Ovary (tissue), 9 donors: ENCODE data around the gene APP. TPM values are rescaled to one million over a fixed set of nuclear protein-coding genes. Genes with fewer than 3 reads are reported as not detected.

Experiments used
- DNase-seq, 5 donors: peaks; one replicate each; pipeline ENCODE4 v3.0.0-alpha.2; 2019 to 2020
- H3K27ac ChIP-seq, 2 donors: fragments of 200-600 bp; one replicate each; pipeline versions ENCODE4 v1.5.1 to v1.8.0; 2019 to 2022
- H3K27me3 ChIP-seq: fragments of 200-600 bp; one replicate; pipeline ENCODE4 v1.8.0; 2022
- H3K36me3 ChIP-seq: fragments of 200-600 bp; sonication (generic); one replicate; pipeline ENCODE4 v1.5.1; 2019
- H3K4me1 ChIP-seq: one replicate; pipeline ENCODE4 v1.8.1; 2013; ENCODE audit warnings: mild to moderate bottlenecking, moderate library complexity; ENCODE audit not compliant: insufficient read depth
- H3K4me3 ChIP-seq: fragments of 200-600 bp; sonication (generic); one replicate; pipeline ENCODE4 v1.5.1; 2017
- H3K9me3 ChIP-seq, 2 donors: fragments of 200-600 bp in 1 of 2; sonication (generic) in 1 of 2; one replicate each; pipeline versions ENCODE4 v1.5.1 to v1.8.1; 2013 to 2019; ENCODE audit warnings: mild to moderate bottlenecking in 1 of 2, moderate library complexity in 1 of 2
- CTCF ChIP-seq, 3 donors: fragments of 450-650 bp in 2 of 3; fragments of 200-600 bp in 1 of 3; IDR thresholded peaks; one replicate each; pipeline versions ENCODE4 v1.5.1 to v1.8.0; 2016 to 2022; ENCODE audit warnings: antibody characterized with exemption in 3 of 3, mild to moderate bottlenecking in 1 of 3
- EP300 ChIP-seq: sonication (generic); formaldehyde crosslinking; IDR thresholded peaks from one replicate; pipeline ENCODE4 v1.6.1; 2017; ENCODE audit warnings: antibody characterized with exemption
- POLR2A ChIP-seq: fragments of 450-650 bp; IDR thresholded peaks from one replicate; pipeline ENCODE4 v1.6.1; 2017; ENCODE audit warnings: antibody characterized with exemption, mild to moderate bottlenecking, moderate library complexity
- WGBS, 3 donors: extraction: QIAGEN DNeasy Blood & Tissue Kit in 1 of 3; methylation state at CpG; one replicate each; pipeline versions ENCODE4 v1.1.5 to v1.1.7; 2013 to 2017; 5-methylcytosine and 5-hydroxymethylcytosine counted together
- intact Hi-C, 4 donors: fragments of 100-400 bp; cut with DNase I; formaldehyde crosslinking; loops; one replicate each; pipeline versions ENCODE4 v1.11.0 to v1.15.1; 2022 to 2023
- polyA plus RNA-seq, 2 donors: library from polyadenylated mRNA; stranded (reverse); fragments of 200-250 nt in 1 of 2; fragments of 350-450 nt in 1 of 2; fragmentation: Illumina TruSeq in 1 of 2; extraction: RNeasy Lipid Tissue Mini Kit (QIAGEN cat#74804) in 1 of 2; gene quantifications; one replicate each; pipeline ENCODE4 v1.2.3, GENCODE V29; 2013 to 2014
- total RNA-seq, 7 donors: library from RNA; depleted of rRNA in 2 of 7; stranded (reverse); fragments of >200 nt in 2 of 7; fragmentation: NEBNext Ultra II Directional in 3 of 7; extraction: Animal tissue kit (Norgen Biotek cat#: 25700) in 3 of 7; gene quantifications; one replicate each; pipeline versions ENCODE4 v1.1.0 to v1.2.4, GENCODE V29; 2016 to 2023
- donor health status: DM: no; HTN: no; CAD: no; lungs with moderate emphysema.
- donor health status: DM: no; HTN: no; CAD: no.
- donor health status: Bipolar disorder and iron deficiency.
- donor health status: DM: yes; HTN: yes; CAD: no.
- donor health status: DM: no; HTN: no; CAD: no.
- donor health status: DM: yes; HTN: yes; CAD: no.

APP gene
- total and polyA plus RNA-seq, 9 donors, result 211 to 945 (median 364) TPM

DNA sequence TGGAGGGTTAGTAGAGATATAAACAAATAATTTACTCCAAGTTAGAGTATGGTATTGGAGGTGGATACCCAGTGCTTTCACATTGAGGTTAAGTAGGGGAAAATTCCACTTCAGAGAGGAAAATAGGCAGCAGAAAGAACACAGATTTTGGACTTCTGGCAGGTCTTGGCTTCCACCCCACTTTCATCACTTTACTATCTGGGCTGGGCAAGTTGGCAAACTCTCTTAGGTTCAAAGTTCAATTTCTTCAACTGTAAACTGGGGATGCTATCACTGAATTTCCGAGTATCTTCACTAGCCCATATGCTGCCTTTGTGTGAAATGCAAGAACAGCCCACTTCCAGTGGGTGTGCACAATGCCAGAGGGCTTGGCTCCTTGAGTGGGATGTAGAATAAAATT, 220.9 kb downstream of the APP start:
- TF ChIP-seq CTCF (IDR thresholded peaks at IDR 0.05) (no peak), EP300 (no peak)
- H3K36me3 ChIP-seq, result no peaks in the 10 kb centered on the region
- DNase-seq, result no peak
- no peaks in the 10 kb centered on the region for H3K9me3 ChIP-seq
- H3K4me1 ChIP-seq, result peaks cover 4% of the 10 kb centered on the region
- no peak overlapping the region for H3K27ac ChIP-seq
- intact Hi-C loops, result no loop called here
- 0% methylated on average over 1 of the region's 1 CpG for WGBS, 3 donors
- H3K27me3 ChIP-seq, result no peaks in the 10 kb centered on the region
- no peak overlapping the region for H3K4me3 ChIP-seq

- 76 to 80% (median 78%) methylated on average over 3 of the region's 3 CpGs for WGBS, 3 donors
- Histone ChIP-seq H3K9me3 (no peaks in the 10 kb centered on the region), H3K27ac (no peak overlapping the region), H3K27me3 (no peaks in the 10 kb centered on the region), H3K36me3 (no peaks in the 10 kb centered on the region), H3K4me1 (peaks cover 5% of the 10 kb centered on the region), H3K4me3 (no peak overlapping the region)
- intact Hi-C loops, result no loop called here
- no peak for DNase-seq
- TF ChIP-seq CTCF (IDR thresholded peaks at IDR 0.05), result no peak
- no peak for TF ChIP-seq EP300
- no peak for TF ChIP-seq POLR2A
Observed at GRCh38 chr21:25944672-25945213, 225.8 kb downstream of the APP start.

DNA sequence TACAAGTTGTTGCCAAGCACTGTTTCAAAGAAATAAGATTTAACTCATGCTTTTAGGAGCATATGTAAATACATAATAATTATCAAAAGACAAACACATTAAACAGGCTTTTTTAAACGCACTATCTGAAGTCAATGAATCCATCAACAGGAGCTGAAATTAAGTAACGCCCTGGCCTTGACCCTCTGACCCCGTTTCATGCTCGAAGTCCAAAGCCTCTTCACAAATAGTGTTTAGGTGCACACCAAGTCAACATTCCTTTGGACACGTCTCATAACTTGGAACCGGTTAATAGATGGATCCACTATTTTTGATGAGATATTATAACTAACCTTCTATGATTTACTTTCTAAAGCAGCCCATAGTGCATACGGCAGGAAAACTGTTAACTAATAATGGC, 226.5 kb downstream of the APP start:
- H3K27ac ChIP-seq, result no peak overlapping the region
- intact Hi-C loops, result no loop called here
- 34 to 44% (median 40%) methylated on average over 7 of the region's 7 CpGs for WGBS, 3 donors

GRCh38 chr21:25942135-25942534, 228.4 kb downstream of the APP start:
- peaks cover 13% of the 10 kb centered on the region for H3K4me1 ChIP-seq
- H3K9me3 ChIP-seq, result no peaks in the 10 kb centered on the region
- no peaks in the 10 kb centered on the region for H3K36me3 ChIP-seq
- WGBS, 3 donors, result 4 to 7% (median 7%) methylated on average over 9 of the region's 9 CpGs
- intact Hi-C loops, result no loop called here
- no peak overlapping the region for H3K4me3 ChIP-seq
- DNase-seq, result no peak
- H3K27ac ChIP-seq, result peak overlapping the region in 1 of 2 donors; percentile 15
- TF ChIP-seq EP300, result no peak
- H3K27me3 ChIP-seq, result no peaks in the 10 kb centered on the region

More for the DNA sequence above, 226.5 kb downstream of the APP start:
- no peaks in the 10 kb centered on the region for H3K27me3 ChIP-seq
- no peaks in the 10 kb centered on the region for H3K9me3 ChIP-seq
- peaks cover 6% of the 10 kb centered on the region for H3K4me1 ChIP-seq
- no peak overlapping the region for H3K4me3 ChIP-seq
- no peaks in the 10 kb centered on the region for H3K36me3 ChIP-seq
- TF ChIP-seq CTCF (IDR thresholded peaks at IDR 0.05), result no peak
- no peak for TF ChIP-seq POLR2A
- no peak for TF ChIP-seq EP300
- DNase-seq, result peak in 2 of 5 donors; percentile 40 to 46

GRCh38 chr21:25939396-25939761, 231.2 kb downstream of the APP start:
- Histone ChIP-seq H3K27me3 (no peaks in the 10 kb centered on the region), H3K4me3 (no peak overlapping the region), H3K36me3 (no peaks in the 10 kb centered on the region), H3K9me3 (no peaks in the 10 kb centered on the region), H3K4me1 (peaks cover 10% of the 10 kb centered on the region), H3K27ac (no peak overlapping the region)
- no peak for DNase-seq
- TF ChIP-seq EP300 (no peak), POLR2A (no peak), CTCF (IDR thresholded peaks at IDR 0.05) (no peak)
- intact Hi-C loops, result no loop called here
- 11 to 20% (median 16%) methylated on average over 1 of the region's 1 CpG for WGBS, 3 donors
